Immature natural killer cell (primary cell): ENCODE data around the gene SLC7A8. TPM values are rescaled to one million over a fixed set of nuclear protein-coding genes. Genes with fewer than 3 reads are reported as not detected.
A peak's percentile ranks its signal among the peaks of the same experiment; 100 is the strongest.

Experiments
- DNase-seq, 3 donors: peaks; one replicate each; pipeline ENCODE4 v3.0.0; 2022; ENCODE audit warnings: mixed read lengths in 1 of 3
- H3K27ac Mint-ChIP-seq, 6 donors: one replicate each; pipeline ENCODE4 v1.8.0; 2020; ENCODE audit warnings: mixed read lengths in 6 of 6, mild to moderate bottlenecking in 5 of 6, inconsistent platforms in 4 of 6, moderate library complexity in 3 of 6
- H3K27me3 Mint-ChIP-seq, 3 donors: one replicate each; pipeline ENCODE4 v1.8.0; 2020 to 2021; ENCODE audit warnings: low read depth in 3 of 3, mild to moderate bottlenecking in 3 of 3, mixed read lengths in 3 of 3, moderate library complexity in 3 of 3, inconsistent platforms in 1 of 3
- H3K36me3 Mint-ChIP-seq, 3 donors: one replicate each; pipeline ENCODE4 v1.8.0; 2020; ENCODE audit warnings: mixed read lengths in 3 of 3, inconsistent platforms in 2 of 3, mild to moderate bottlenecking in 2 of 3
- H3K4me1 Mint-ChIP-seq, 2 donors: one replicate each; pipeline ENCODE4 v1.8.0; 2020; ENCODE audit warnings: inconsistent platforms in 2 of 2, mild to moderate bottlenecking in 2 of 2, mixed read lengths in 2 of 2, moderate library complexity in 1 of 2
- H3K4me3 Mint-ChIP-seq, 5 donors: one replicate each; pipeline ENCODE4 v1.8.0; 2020; ENCODE audit warnings: mild to moderate bottlenecking in 5 of 5, mixed read lengths in 5 of 5, inconsistent platforms in 3 of 5, moderate library complexity in 3 of 5
- H3K9me3 Mint-ChIP-seq, 6 donors: one replicate each; pipeline ENCODE4 v1.8.0; 2020; ENCODE audit warnings: mild to moderate bottlenecking in 6 of 6, mixed read lengths in 6 of 6, inconsistent platforms in 4 of 6, moderate library complexity in 3 of 6
- polyA plus RNA-seq, 3 donors: library from polyadenylated mRNA; unstranded; fragments of 300-500 nt; fragmentation: Illumina TruSeq; gene quantifications; one replicate each; pipeline ENCODE4 v1.2.3, GENCODE V29; 2021

Gene SLC7A8
- polyA plus RNA-seq, 3 donors from 2014 or later: 0.45 TPM; not detected in 2

DNA sequence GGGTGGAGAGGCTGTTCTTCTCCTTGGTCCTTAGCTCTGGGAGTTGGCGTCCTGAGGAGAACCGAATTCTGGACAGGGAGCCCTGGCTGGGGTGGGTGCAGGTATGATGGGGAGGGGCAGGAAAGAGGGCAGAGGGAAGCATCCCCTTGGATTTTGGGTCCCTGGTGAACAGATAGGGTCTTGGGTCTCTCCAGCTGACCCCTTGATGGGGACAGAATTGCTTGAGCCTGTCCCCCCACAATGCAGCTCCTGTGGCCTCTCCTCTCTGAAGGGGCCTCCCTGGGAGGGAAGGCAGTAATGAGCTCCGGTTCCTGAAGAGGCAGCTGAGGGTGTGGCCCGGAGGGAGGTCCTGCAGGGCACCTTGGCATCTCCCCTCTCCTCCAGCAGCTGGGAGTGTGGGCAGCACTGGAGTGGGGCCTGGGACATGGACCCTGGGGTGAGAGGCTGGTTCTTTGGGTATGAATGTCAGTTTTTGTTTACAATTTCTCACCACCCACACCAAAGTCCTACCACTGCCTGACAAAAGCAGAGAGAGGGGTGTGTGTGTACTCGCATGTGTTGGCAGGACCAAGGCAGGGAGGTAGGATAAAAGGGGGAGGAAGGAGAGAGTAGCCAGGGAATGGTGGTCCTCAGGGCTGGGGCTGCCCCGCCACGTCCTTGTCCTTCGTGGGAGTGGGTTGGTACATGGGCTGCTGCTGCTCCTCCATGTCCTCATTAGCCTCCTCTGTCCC lies 56.7 kb downstream of the SLC7A8 start:
- DNase-seq: no peak
- no peaks in the 10 kb centered on the region for H3K4me1 Mint-ChIP-seq
- H3K4me3 Mint-ChIP-seq: no peak overlapping the region
- no peaks in the 10 kb centered on the region for H3K9me3 Mint-ChIP-seq
- H3K36me3 Mint-ChIP-seq: no peaks in the 10 kb centered on the region
- H3K27ac Mint-ChIP-seq: no peak overlapping the region
- H3K27me3 Mint-ChIP-seq: peaks cover 0 to 8% (median 8%) of the 10 kb centered on the region in 3 donors

GRCh38 chr14:23125933-23126524 lies 57.4 kb downstream of the SLC7A8 start:
- Mint-ChIP-seq H3K4me3 (no peak overlapping the region), H3K36me3 (no peaks in the 10 kb centered on the region), H3K27me3 (peaks cover 0 to 8% (median 8%) of the 10 kb centered on the region in 3 donors), H3K4me1 (peaks cover 5 to 7% of the 10 kb centered on the region in 2 donors), H3K9me3 (no peaks in the 10 kb centered on the region), H3K27ac (no peak overlapping the region)
- DNase-seq: no peak

GRCh38 chr14:23125011-23125410 lies 58.4 kb downstream of the SLC7A8 start:
- Mint-ChIP-seq H3K4me1 (peaks cover 10 to 12% of the 10 kb centered on the region in 2 donors), H3K36me3 (no peaks in the 10 kb centered on the region), H3K27ac (no peak overlapping the region), H3K27me3 (peaks cover 0 to 5% (median 4%) of the 10 kb centered on the region in 3 donors), H3K4me3 (no peak overlapping the region), H3K9me3 (no peaks in the 10 kb centered on the region)
- no peak for DNase-seq

DNA sequence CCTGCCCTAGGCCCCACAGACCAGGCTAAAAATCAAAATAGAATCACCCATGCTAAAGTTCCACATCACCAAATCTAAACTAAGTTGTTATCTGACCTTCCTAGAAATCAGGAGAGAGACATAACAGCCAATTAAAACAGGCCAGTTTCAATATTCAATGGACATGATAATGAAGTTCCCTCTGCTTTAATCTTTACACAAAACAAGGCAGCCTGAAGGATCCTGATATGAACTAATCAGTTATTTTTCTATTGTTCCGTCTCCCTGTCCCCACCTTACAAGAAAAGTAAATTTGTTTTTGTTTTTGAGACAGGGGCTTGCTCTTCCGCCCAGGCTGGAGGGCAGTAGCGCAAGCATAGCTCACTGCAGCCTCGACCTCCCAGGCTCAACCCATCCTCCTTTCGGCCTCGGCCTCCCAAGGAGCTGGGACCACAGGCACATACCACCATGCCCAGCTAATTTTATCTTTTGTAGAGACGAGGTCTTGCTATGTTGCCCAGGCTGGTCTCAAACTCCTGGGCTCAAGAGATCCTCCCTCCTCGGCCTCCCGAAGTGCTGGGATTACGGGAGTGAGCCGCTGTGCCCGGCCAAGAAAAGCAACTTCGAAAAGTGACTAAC lies 59.0 kb downstream of the SLC7A8 start:
- no peak for DNase-seq
- H3K4me1 Mint-ChIP-seq: peaks cover 10 to 12% of the 10 kb centered on the region in 2 donors
- H3K27ac Mint-ChIP-seq: no peak overlapping the region
- H3K27me3 Mint-ChIP-seq: peaks cover 0 to 5% (median 4%) of the 10 kb centered on the region in 3 donors
- H3K9me3 Mint-ChIP-seq: no peaks in the 10 kb centered on the region
- no peak overlapping the region for H3K4me3 Mint-ChIP-seq
- H3K36me3 Mint-ChIP-seq: no peaks in the 10 kb centered on the region

GRCh38 chr14:23123419-23123818 lies 60.0 kb downstream of the SLC7A8 start:
- H3K4me3 Mint-ChIP-seq: no peak overlapping the region
- H3K4me1 Mint-ChIP-seq: peaks cover 10 to 12% of the 10 kb centered on the region in 2 donors
- no peak overlapping the region for H3K27ac Mint-ChIP-seq
- no peak for DNase-seq
- H3K9me3 Mint-ChIP-seq: no peaks in the 10 kb centered on the region
- peaks cover 0 to 3% (median 0%) of the 10 kb centered on the region in 3 donors for H3K27me3 Mint-ChIP-seq
- H3K36me3 Mint-ChIP-seq: no peaks in the 10 kb centered on the region

DNA sequence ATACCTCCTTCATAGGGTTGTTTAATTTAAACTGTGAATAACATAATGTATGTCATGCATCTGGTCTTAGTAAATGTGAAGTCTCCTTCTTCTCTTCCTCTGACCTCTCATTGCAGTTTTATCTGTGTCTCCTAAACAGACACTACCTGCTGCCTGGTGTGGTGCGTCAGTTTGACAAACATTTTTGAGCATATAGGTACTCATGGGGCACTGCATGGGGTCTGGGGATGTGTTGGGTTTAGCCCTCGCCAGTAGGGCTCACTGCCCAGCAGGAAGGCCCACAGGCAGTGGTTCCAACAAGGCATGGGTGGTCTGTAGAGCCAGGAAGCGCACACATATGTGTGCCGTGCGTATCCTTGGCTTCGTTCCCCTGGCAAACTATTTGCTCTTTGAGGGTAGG lies 61.4 kb downstream of the SLC7A8 start:
- no peak overlapping the region for H3K4me3 Mint-ChIP-seq

GRCh38 chr14:23121361-23121771 lies 62.1 kb downstream of the SLC7A8 start:
- H3K27me3 Mint-ChIP-seq: peaks cover 0 to 2% (median 2%) of the 10 kb centered on the region in 3 donors
- no peaks in the 10 kb centered on the region for H3K9me3 Mint-ChIP-seq
- peak in 1 of 3 donors; percentile 2 for DNase-seq
- no peak overlapping the region for H3K4me3 Mint-ChIP-seq
- H3K36me3 Mint-ChIP-seq: no peaks in the 10 kb centered on the region
- H3K4me1 Mint-ChIP-seq: peaks cover 10 to 12% of the 10 kb centered on the region in 2 donors
- H3K27ac Mint-ChIP-seq: peak overlapping the region in 2 of 6 donors; percentile 9 to 46

More for the DNA sequence above, 61.4 kb downstream of the SLC7A8 start:
- DNase-seq: no peak
- peaks cover 0 to 3% (median 2%) of the 10 kb centered on the region in 3 donors for H3K27me3 Mint-ChIP-seq
- peaks cover 10 to 12% of the 10 kb centered on the region in 2 donors for H3K4me1 Mint-ChIP-seq
- H3K36me3 Mint-ChIP-seq: no peaks in the 10 kb centered on the region
- no peaks in the 10 kb centered on the region for H3K9me3 Mint-ChIP-seq
- H3K27ac Mint-ChIP-seq: no peak overlapping the region

- Mint-ChIP-seq H3K27me3 (peaks cover 0 to 5% (median 2%) of the 10 kb centered on the region in 3 donors), H3K9me3 (no peaks in the 10 kb centered on the region), H3K4me1 (peaks cover 10 to 12% of the 10 kb centered on the region in 2 donors), H3K4me3 (peak overlapping the region in 4 of 5 donors; percentile 16 to 67 (median 45)), H3K36me3 (no peaks in the 10 kb centered on the region), H3K27ac (peak overlapping the region in 3 of 6 donors; percentile 9 to 67 (median 22))
- DNase-seq: peak; percentile 78 to 79 (median 79)
These were observed 62.8 kb downstream of the SLC7A8 start for GRCh38 chr14:23120541-23121251.

DNA sequence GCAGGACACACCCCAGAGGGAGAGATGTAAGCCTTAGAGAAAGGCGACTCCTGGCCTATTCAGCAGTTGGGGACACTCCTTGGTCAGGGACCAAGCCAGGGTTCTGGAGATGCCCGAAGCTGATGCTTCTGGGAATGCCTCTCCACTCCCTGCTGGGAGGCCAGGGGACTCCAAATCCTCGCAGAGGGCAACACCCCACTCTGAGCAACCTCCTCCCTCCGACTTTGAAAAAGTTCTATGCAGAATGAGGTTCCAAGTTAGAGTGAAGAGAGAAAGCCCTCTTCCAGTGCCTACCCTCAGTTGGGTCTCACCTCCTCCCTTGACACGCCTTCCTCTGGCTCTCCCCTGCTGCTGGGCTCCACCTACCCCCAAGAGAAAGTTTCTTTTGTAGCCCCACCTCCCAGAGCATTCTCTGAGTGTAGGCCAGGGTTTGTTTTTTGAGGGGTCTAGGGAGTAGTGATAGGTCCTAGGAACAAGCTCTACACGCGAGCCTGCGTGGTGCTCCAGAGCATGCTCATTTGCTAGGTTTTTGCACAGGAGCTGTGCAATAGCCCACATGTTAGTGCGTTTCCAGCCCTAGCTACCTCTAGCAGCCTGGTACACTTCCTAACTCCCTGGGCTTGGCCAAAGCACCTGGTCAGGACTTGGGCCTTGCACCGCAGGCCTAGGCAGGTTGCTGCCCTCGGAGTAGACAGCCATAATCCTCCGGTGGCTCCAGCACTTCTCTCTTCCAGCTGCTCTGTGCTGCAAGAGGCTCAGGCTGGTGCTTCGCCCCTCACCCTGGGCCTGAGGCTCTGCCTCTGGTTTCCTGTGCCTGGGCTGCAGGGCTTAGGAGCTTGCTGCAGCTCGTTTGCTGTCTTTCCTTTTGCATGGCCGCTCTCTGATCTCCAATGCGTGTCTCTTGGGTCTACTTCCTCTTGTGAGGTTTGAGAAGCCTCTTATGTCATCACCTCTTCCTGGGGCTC lies 63.8 kb downstream of the SLC7A8 start:
- no peak overlapping the region for H3K4me3 Mint-ChIP-seq
- no peak for DNase-seq
- H3K4me1 Mint-ChIP-seq: peaks cover 10 to 12% of the 10 kb centered on the region in 2 donors
- H3K9me3 Mint-ChIP-seq: no peaks in the 10 kb centered on the region
- H3K36me3 Mint-ChIP-seq: no peaks in the 10 kb centered on the region
- H3K27me3 Mint-ChIP-seq: peaks cover 0 to 5% (median 2%) of the 10 kb centered on the region in 3 donors
- peak overlapping the region in 1 of 6 donors; percentile 11 for H3K27ac Mint-ChIP-seq

GRCh38 chr14:23118506-23119362 lies 64.7 kb downstream of the SLC7A8 start, which contains the start of gene CEBPE:
Gene CEBPE (minus strand): TSS chr14:23119255. CDS start chr14:23119091, 164 bp downstream.
- peaks cover 10 to 12% of the 10 kb centered on the region in 2 donors for H3K4me1 Mint-ChIP-seq
- H3K9me3 Mint-ChIP-seq: no peaks in the 10 kb centered on the region
- H3K36me3 Mint-ChIP-seq: no peaks in the 10 kb centered on the region
- H3K27ac Mint-ChIP-seq: peak within 1 kb of the TSS in 1 of 6 donors; percentile 11
- no peak for DNase-seq
- peaks cover 0 to 5% (median 4%) of the 10 kb centered on the region in 3 donors for H3K27me3 Mint-ChIP-seq
- H3K4me3 Mint-ChIP-seq: no peak within 1 kb of the TSS

- Mint-ChIP-seq H3K36me3 (no peaks in the 10 kb centered on the region), H3K27ac (no peak overlapping the region), H3K27me3 (peaks cover 0 to 9% (median 4%) of the 10 kb centered on the region in 3 donors), H3K9me3 (no peaks in the 10 kb centered on the region), H3K4me1 (peaks cover 10 to 12% of the 10 kb centered on the region in 2 donors), H3K4me3 (no peak overlapping the region)
- DNase-seq: no peak
These were observed 66.0 kb downstream of the SLC7A8 start for GRCh38 chr14:23117371-23118020.
